Right lobe of liver (tissue), 4 donors: ENCODE results near the gene NKX2-2.

Source experiments
- CTCF ChIP-seq, 4 donors: fragments of 200-600 bp in 3 of 4; fragments of 450-650 bp in 1 of 4; IDR thresholded peaks; one replicate each; pipeline versions ENCODE4 v1.5.1 to v1.8.0; 2016 to 2022; ENCODE audit warnings: antibody characterized with exemption in 4 of 4, mild to moderate bottlenecking in 2 of 4
- POLR2A ChIP-seq: fragments of 450-650 bp; IDR thresholded peaks from one replicate; pipeline ENCODE4 v1.6.1; 2017; ENCODE audit warnings: antibody characterized with exemption, mild to moderate bottlenecking
- donor health status: DM: no; HTN: no; CAD: no.
- donor health status: DM: no; HTN: no; CAD: no.
- donor health status: DM: no; HTN: yes; CAD: no.

- TF ChIP-seq CTCF (IDR thresholded peaks at IDR 0.05) (no peak), POLR2A (no peak)
These were observed 13.3 kb downstream of the NKX2-2 start for GRCh38 chr20:21500599-21500998.
